SU-DHL-6 (cell line): ENCODE measurements around the gene RBM48.
"Not testable (repeated sequence)": the region's sequence is repeated elsewhere in the genome, so short reads cannot be mapped to it uniquely, and the experiment has no call there.

ENCODE experiments used
- EZH2phosphoT487 ChIP-seq: fragments of 200-600 bp; sonication (generic), shearing (Covaris generic); conservative IDR thresholded peaks from 2 replicates; pipeline ENCODE4 v1.6.1; 2018; ENCODE audit warnings: mild to moderate bottlenecking, antibody characterized with exemption, low read length, moderate library complexity, mixed read lengths
- TF ChIP-seq, protein P1 (sequence below): fragments of 200-600 bp; sonication (generic); IDR thresholded peaks from one replicate; pipeline ENCODE4 v1.5.1; 2017; ENCODE audit warnings: antibody characterized with exemption, mild to moderate bottlenecking, low read length, moderate library complexity; ENCODE audit not compliant: insufficient read depth, poor library complexity, severe bottlenecking

DNA sequence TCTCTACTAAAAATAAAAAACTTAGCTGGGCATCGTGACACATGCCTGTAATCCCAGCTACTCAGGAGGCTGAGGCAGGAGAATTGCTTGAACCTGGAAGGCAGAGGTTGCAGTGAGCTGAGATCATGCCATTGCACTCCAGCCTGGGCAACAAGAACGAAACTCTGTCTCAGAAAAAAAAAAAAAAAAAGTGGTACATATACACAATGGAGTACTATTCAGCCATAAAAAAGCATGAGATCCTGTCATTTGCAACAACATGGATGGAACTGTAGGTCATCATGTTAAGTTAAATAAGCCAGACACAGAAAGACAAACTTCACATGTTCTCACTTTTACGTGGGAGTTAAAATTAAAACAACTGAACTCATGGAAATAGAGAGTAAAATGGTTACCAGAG is 14.9 kb downstream of the RBM48 start:
- TF ChIP-seq, protein P1, sequence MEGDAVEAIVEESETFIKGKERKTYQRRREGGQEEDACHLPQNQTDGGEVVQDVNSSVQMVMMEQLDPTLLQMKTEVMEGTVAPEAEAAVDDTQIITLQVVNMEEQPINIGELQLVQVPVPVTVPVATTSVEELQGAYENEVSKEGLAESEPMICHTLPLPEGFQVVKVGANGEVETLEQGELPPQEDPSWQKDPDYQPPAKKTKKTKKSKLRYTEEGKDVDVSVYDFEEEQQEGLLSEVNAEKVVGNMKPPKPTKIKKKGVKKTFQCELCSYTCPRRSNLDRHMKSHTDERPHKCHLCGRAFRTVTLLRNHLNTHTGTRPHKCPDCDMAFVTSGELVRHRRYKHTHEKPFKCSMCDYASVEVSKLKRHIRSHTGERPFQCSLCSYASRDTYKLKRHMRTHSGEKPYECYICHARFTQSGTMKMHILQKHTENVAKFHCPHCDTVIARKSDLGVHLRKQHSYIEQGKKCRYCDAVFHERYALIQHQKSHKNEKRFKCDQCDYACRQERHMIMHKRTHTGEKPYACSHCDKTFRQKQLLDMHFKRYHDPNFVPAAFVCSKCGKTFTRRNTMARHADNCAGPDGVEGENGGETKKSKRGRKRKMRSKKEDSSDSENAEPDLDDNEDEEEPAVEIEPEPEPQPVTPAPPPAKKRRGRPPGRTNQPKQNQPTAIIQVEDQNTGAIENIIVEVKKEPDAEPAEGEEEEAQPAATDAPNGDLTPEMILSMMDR: not testable (repeated sequence)
- not testable (repeated sequence) for TF ChIP-seq EZH2phosphoT487
